HG02840 (cell line): ENCODE results near the gene CACNA1I.

Experiments
- ATAC-seq: cut with Tn5 transposase; IDR thresholded peaks from one replicate; pipeline ENCODE4 v1.9.1; 2021; ENCODE audit warnings: mild to moderate bottlenecking, moderate library complexity, moderate number of reproducible peaks; ENCODE audit not compliant: unreplicated experiment, low FRiP score

The CACNA1I gene

GRCh38 chr22:39685336-39686177 lies 115.0 kb downstream of the CACNA1I start:
- no peak for ATAC-seq

DNA sequence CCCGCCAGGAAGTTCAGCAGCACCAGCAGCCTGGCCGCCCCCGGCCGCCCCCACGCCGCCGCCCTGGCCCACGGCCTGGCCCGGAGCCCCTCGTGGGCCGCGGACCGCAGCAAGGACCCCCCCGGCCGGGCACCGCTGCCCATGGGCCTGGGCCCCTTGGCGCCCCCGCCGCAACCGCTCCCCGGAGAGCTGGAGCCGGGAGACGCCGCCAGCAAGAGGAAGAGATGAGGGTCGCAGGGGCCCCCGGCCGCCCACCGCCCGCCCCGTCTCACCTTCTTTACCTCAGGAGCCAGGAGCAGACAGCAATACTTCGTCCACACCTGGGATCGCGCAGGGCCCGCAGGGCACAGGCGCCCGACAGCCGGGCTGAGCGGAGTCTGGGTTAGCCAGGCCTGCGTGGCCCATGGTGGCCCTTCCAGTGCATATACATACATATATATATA lies 115.6 kb downstream of the CACNA1I start:
- no peak for ATAC-seq

- ATAC-seq, result no peak
These were observed 116.4 kb downstream of the CACNA1I start for GRCh38 chr22:39686776-39687525.

- ATAC-seq, result no peak
These were observed 117.7 kb downstream of the CACNA1I start for GRCh38 chr22:39688186-39688785.

- ATAC-seq, result no peak
These were observed 118.9 kb downstream of the CACNA1I start for GRCh38 chr22:39689421-39689820.

- no peak for ATAC-seq
These were observed 120.5 kb downstream of the CACNA1I start for GRCh38 chr22:39690881-39691605.

DNA sequence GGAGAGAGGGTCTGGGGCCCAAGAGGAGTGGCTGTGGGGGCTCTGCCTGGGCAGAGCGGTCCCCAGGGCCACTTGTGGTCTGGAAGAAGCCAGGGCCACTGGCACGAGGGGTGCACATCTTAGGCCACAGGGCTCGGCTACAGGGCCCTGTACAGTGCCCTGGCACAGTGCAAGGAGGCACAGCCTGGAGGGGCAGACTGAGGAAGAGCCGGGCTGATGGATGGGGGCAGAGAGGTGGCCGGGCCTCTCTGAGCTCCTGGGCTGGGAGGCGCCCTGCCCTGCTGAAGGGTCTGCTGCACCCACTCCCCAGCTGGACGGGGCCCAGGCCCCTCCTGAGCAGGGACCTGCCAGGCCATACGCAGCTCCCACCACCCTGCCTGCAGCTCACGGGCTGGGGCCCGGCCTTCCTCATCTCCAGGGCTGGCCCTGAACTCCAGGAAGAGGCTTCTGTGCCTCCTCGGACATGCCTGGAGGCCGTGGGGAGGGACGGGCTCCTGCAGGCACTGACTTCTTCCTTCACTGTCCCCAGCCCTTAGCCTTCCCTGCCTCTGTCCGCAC lies 123.5 kb downstream of the CACNA1I start:
- ATAC-seq, result no peak

DNA sequence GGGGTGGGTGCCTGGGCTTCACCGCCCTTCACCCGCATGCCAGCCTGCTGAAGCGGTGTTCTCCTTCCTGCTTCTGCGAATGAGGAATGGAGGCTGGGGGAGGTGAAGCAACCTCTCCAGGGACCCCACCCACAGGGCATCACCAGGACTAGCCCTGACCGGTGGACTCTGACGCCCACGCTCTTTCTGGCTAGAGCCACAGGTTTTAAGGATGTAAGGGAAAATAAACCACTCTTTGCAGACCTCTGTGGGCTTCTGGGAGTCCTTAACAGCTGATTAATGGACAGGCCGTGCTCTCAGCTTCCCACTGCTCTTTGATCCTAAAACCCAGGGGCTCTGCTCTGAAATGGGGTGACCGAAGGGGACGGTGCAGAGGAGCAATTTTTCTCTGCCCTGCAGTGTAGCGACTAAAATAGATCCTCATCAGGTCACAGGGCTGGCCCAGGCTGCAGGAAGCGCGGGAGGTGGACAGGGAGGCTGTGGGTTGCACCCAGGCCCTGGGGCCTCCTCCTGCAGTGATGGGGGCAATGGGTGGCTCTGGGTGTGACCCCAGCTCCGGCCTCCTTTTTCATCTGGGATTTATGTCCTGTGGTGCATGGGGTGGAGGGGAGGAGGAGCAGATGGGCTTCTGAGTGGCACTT lies 127.4 kb downstream of the CACNA1I start:
- ATAC-seq, result no peak

DNA sequence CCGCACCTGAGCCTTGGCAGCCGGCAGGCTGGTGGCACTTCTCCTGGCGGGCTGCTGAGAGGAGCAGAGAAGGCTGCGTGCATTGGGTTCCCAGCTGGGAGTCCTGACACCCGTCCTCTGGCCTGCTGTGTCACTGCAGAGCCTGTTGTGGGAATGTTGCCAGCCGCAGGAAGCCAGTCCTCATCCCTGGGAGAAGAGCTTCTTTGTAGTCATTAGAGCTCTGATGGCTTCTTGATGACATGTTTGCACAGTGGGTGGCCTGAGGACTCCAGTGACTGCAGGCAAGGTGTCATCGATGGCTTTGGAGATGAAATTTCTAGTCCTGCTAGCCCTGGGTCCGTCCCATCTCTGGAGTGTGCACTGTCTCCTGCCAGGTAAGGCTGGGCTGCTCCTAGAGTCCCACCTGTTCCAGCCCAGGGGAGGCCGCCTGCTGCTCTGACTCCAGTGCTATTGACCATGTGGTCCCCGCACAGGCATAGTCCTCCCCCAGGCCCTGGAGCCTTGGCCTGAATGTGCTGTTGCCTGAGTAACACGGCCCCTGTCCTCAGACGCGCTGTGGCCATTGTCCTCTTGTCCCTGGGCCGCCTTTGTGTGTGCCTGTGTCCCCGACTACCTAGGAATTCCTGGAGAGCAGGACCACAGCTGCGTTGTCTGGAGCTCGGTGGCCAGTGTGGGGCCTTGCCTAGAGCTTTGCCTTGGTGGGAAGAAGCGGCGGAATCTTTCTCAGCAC lies 129.2 kb downstream of the CACNA1I start:
- ATAC-seq, result no peak

GRCh38 chr22:39700565-39700964 lies 130.0 kb downstream of the CACNA1I start:
- no peak for ATAC-seq

DNA sequence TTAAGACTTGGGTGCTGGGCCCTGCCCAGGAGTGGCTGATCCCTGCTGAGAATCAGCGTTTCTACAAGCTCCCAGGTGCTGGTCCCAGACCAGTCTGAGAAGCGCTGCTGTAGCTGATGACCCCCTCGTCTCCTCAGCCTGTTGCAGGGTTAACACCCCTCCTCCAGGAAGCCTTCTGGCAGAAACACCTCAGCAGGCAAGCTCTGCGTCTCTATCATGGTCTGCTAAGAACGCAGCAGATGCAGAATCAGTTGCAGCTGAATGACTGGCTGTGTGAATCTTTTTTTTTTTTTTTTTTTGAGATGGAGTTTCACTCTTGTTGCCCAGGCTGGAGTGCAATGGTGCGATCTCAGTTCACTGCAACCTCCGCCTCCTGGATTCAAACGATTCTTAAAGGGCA lies 132.5 kb downstream of the CACNA1I start:
- no peak for ATAC-seq

DNA sequence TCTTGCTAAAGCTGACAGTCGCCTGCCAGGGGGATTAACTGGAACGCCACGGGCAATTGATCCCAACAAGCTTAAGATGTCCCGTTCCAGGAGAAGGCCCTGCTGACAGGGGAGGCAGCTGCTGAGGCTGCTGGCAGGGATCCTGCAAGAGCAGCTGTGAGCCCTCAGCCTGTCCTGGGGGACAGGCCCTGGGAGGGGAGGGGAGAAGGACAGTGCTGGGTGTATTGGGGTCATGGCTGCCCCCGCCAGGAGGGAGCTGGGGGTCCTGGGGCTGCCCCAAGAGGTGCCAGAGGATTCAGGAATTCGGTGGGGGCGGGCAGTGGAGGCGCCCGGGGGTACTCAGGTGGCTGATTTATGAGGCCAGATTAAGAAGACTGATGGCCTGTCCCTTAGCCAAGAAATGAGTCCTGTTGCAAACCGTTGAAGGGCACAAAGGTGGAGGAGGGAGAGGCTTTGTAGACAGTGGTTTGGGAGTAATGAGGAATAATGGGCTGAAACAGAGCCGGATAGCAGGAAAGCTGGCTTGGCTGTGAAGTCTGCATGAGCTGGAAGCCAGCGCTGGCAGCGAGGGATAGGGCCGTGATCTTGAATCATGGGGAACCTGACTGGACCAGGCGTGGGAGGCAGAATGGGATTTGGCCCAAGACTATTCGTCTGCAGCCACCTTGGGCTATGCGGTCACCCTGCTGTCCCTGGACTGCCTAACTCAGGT lies 133.5 kb downstream of the CACNA1I start:
- ATAC-seq, result no peak

DNA sequence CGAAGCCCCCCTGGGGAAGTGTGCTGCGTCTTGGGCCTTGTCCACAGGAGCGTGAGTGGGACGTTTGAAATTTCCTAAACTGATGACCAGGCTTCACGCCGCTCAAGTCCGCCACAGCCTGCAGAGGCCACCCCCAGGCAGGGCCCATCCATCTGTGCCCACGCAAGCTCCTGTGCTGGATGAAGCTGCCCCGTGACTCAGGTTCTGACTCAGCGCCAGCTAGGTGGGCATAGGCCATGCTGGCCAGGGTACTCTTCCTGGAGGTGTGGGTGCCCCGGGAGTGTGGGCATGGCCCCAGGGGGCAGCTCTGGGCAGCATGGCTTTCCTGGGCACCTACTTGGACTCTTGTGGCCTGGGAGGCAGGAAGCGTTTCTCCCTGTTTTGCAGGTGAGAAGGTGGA lies 134.8 kb downstream of the CACNA1I start:
- ATAC-seq, result no peak

GRCh38 chr22:39706376-39707140 lies 136.0 kb downstream of the CACNA1I start:
- ATAC-seq, result no peak

DNA sequence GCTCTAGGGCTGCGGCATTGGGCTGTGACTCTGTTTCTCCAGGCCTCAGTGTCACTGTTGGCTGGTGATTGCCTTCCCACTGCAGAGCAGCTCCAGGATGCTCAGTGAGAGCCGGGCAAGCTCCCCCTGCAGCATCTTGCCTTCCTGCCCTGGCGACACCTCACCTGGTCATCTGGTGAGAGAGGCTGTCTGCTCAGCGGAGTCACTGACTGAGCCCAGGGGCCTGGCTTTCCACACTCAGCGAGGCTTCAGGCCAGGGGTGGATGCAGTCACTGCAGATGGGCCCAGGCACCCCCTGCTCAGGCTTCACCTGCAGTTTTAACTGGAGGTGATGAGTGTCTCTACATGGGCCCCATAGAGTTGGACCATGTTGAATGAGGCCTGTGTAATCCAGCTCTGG lies 136.8 kb downstream of the CACNA1I start:
- ATAC-seq, result no peak

- ATAC-seq, result no peak
These were observed 137.3 kb downstream of the CACNA1I start for GRCh38 chr22:39707816-39708215.

GRCh38 chr22:39710380-39711150 lies 140.0 kb downstream of the CACNA1I start:
- ATAC-seq, result no peak
